ENCODE measurements around the gene ACAN.

Gene ACAN

GRCh38 chr15:88790486-88790885 lies 12.8 kb upstream of the ACAN start:
- TF ChIP-seq CTCF (conservative IDR thresholded peaks at IDR 0.05) = no peak
- H3K27ac ChIP-seq = no peak overlapping the region

- no peak overlapping the region for H3K27ac ChIP-seq
- TF ChIP-seq CTCF (conservative IDR thresholded peaks at IDR 0.05) = no peak
These were observed 11.6 kb upstream of the ACAN start for GRCh38 chr15:88791637-88792036.

- no peak for TF ChIP-seq CTCF (conservative IDR thresholded peaks at IDR 0.05)
- H3K27ac ChIP-seq = no peak overlapping the region
These were observed 10.6 kb upstream of the ACAN start for GRCh38 chr15:88792342-88793282.

- no peak for TF ChIP-seq CTCF (conservative IDR thresholded peaks at IDR 0.05)
- H3K27ac ChIP-seq = no peak overlapping the region
These were observed 9.2 kb upstream of the ACAN start for GRCh38 chr15:88794001-88794400.

GRCh38 chr15:88797663-88798339 lies 5.4 kb upstream of the ACAN start:
- no peak overlapping the region for H3K27ac ChIP-seq
- TF ChIP-seq CTCF (conservative IDR thresholded peaks at IDR 0.05) = no peak

GRCh38 chr15:88799341-88799740 lies 3.9 kb upstream of the ACAN start:
- no peak overlapping the region for H3K27ac ChIP-seq
- TF ChIP-seq CTCF (conservative IDR thresholded peaks at IDR 0.05) = no peak

GRCh38 chr15:88800026-88800425 lies 3.2 kb upstream of the ACAN start:
- no peak overlapping the region for H3K27ac ChIP-seq
- TF ChIP-seq CTCF (conservative IDR thresholded peaks at IDR 0.05) = no peak

All from VCaP (cell line).